ENCODE data around the gene PIK3R3. TPM values are rescaled to one million over a fixed set of nuclear protein-coding genes. Genes with fewer than 3 reads are reported as not detected.

PIK3R3 gene
- total and polyA plus RNA-seq, 2 donors (not counting 3 experiments of a cell fraction or from before 2014, with no cell fraction given), result 7.5 to 14.3 TPM

DNA sequence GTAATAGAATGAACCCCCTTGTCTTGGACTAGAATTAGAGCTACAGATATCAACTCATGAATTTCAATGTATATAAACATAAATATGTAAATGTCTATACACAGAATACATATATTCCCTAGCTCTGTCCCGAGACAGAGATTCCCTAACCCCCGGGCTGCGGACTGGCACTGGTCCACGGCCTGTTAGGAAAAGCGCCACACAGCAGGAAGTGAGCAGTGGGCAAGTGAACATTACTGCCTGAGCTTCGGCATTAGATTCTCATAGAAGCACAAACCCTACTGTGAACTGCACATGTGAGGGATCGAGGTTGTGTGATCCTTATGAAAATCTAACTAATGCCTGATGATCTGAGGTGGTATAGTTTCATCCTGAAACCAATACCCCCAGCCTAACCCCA, 51.2 kb downstream of the PIK3R3 start:
- FAIRE-seq (peak; percentile 69), DNase-seq (ENCODE audit: low read depth, low spot score) (no peak)
- CTCF ChIA-PET, result interaction anchor here (0.7 to 1.5 kb wide), 4 partner anchors 24 to 142 kb away, joined by 3 to 4 read pairs (median 3); no protein-coding TSS in a partner anchor
- Histone ChIP-seq H3K27me3 (ENCODE audit: control insufficient read depth in 2 of 2, insufficient read depth in 2 of 2, low read length in 2 of 2) (no peaks in the 10 kb centered on the region), H3K79me2 (ENCODE audit: control insufficient read depth, insufficient read depth, low read length) (no peaks in the 10 kb centered on the region), H3K9me3 (replicated peaks; ENCODE audit: control insufficient read depth, insufficient read depth, low read length) (no peaks in the 10 kb centered on the region), H3K9me1 (replicated peaks; ENCODE audit: control insufficient read depth, extremely low read depth, insufficient read depth, low read length) (no peaks in the 10 kb centered on the region), H2AFZ (ENCODE audit: low read depth, low read length) (peak overlapping the region; percentile 96), H3K27ac (ENCODE audit: insufficient read depth, low read depth, low read length) (peak overlapping the region; percentile 53), H3K36me3 (ENCODE audit: control insufficient read depth in 2 of 2, extremely low read depth in 1 of 2, insufficient read depth in 2 of 2, low read length in 2 of 2) (no peaks in the 10 kb centered on the region), H3K4me1 (ENCODE audit: control insufficient read depth, extremely low read depth, insufficient read depth, low read length) (peaks cover 14% of the 10 kb centered on the region), H3K9ac (replicated peaks; ENCODE audit: extremely low read depth, insufficient read depth, low read length) (peak overlapping the region; percentile 37), H4K20me1 (replicated peaks; ENCODE audit: control insufficient read depth, extremely low read depth, insufficient read depth, low read length) (no peaks in the 10 kb centered on the region), H3K4me3 (replicated peaks in 1 of 3; ENCODE audit: insufficient read depth in 1 of 3, low read depth in 1 of 3, low read length in 3 of 3) (peak overlapping the region in 1 of 3 experiments; percentile 31), H3K4me2 (ENCODE audit: insufficient read depth, low read length) (peak overlapping the region; percentile 92)
- POLR2A ChIA-PET, result no interaction called here
- TF ChIP-seq GATA2 (IDR thresholded peaks at IDR 0.05; ENCODE audit: insufficient read depth, insufficient read length, low read depth, low read length) (no peak), EZH2 (IDR thresholded peaks at IDR 0.05; ENCODE audit: borderline replicate concordance, low read depth, low read length, severe bottlenecking) (no peak), MYC (IDR thresholded peaks at IDR 0.05; ENCODE audit: low read depth, low read length) (no peak), FOS (IDR thresholded peaks at IDR 0.05; ENCODE audit: borderline replicate concordance, insufficient read depth, low read length) (no peak), POLR2A (IDR thresholded peaks at IDR 0.05; ENCODE audit: low read depth, low read length) (no peak), POLR2AphosphoS5 (IDR thresholded peaks at IDR 0.05; ENCODE audit: insufficient read depth, low read depth, low read length) (no peak), JUN (IDR thresholded peaks at IDR 0.05; ENCODE audit: borderline replicate concordance, insufficient read depth, insufficient read length, low read depth) (no peak)
- TF ChIP-seq, protein P1, sequence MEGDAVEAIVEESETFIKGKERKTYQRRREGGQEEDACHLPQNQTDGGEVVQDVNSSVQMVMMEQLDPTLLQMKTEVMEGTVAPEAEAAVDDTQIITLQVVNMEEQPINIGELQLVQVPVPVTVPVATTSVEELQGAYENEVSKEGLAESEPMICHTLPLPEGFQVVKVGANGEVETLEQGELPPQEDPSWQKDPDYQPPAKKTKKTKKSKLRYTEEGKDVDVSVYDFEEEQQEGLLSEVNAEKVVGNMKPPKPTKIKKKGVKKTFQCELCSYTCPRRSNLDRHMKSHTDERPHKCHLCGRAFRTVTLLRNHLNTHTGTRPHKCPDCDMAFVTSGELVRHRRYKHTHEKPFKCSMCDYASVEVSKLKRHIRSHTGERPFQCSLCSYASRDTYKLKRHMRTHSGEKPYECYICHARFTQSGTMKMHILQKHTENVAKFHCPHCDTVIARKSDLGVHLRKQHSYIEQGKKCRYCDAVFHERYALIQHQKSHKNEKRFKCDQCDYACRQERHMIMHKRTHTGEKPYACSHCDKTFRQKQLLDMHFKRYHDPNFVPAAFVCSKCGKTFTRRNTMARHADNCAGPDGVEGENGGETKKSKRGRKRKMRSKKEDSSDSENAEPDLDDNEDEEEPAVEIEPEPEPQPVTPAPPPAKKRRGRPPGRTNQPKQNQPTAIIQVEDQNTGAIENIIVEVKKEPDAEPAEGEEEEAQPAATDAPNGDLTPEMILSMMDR (IDR thresholded peaks at IDR 0.05; ENCODE audit: extremely low read depth in 1 of 2, insufficient read depth in 1 of 2, low read depth in 1 of 2, low read length in 2 of 2), result no peak
- TF ChIP-seq, protein P2, sequence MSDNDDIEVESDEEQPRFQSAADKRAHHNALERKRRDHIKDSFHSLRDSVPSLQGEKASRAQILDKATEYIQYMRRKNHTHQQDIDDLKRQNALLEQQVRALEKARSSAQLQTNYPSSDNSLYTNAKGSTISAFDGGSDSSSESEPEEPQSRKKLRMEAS (IDR thresholded peaks at IDR 0.05; ENCODE audit: insufficient read depth, insufficient read length), result no peak
- BruUV-seq (replicated peaks), result no TSS peak
- dilution Hi-C loops (cut with MboI; ENCODE audit: extremely low pct_ligation_motif_present, low sequenced_read_pairs) (no loop called here), intact Hi-C loops (cut with micrococcal nuclease) (no loop called here)
